Endothelial cell of umbilical vein (primary cell): ENCODE results near the gene KIF6. TPM values are rescaled to one million over a fixed set of nuclear protein-coding genes. Genes with fewer than 3 reads are reported as not detected.

Experiments used
- BruUV-seq: library from RNA; stranded (reverse); fragments of 400-500 nt; replicated peaks from 2 replicates; lab custom pipeline; 2021; lab: Mats Ljungman, UMichigan
- CTCF ChIA-PET: fragments of 300-600, 350-600 bp; sonication (Branson Sonifier 250); formaldehyde crosslinking; loops from one replicate; lab custom pipeline; 2021; ENCODE audit warnings: antibody characterized with exemption, inconsistent platforms; lab: Charles Lee
- POLR2A ChIA-PET: fragments of 300-600, 350-600 bp; sonication (Branson Sonifier 250); formaldehyde crosslinking; loops from one replicate; lab custom pipeline; 2021; ENCODE audit warnings: antibody characterized with exemption, inconsistent platforms; lab: Charles Lee
- DNase-seq: peaks from one replicate; pipeline ENCODE4 v3.0.0-alpha.2; 2011; ENCODE audit warnings: low read depth, low spot score
- FAIRE-seq: peaks from 2 replicates; lab custom pipeline; 2011; peaks lifted over from hg19 to GRCh38; lab: Jason Lieb, UNC
- H2AFZ ChIP-seq: 2 replicates; pipeline ENCODE4 v1.6.0; 2012; ENCODE audit warnings: low read depth, low read length, control low read depth, inconsistent platforms
- H3K27ac ChIP-seq: 2 replicates; pipeline ENCODE4 v1.5.1; 2011; ENCODE audit warnings: low read depth, mild to moderate bottlenecking, control low read depth, low read length, moderate library complexity; ENCODE audit not compliant: insufficient read depth
- H3K27me3 ChIP-seq, 2 experiments: 2 replicates each; pipeline versions ENCODE4 v1.6.0 to v1.6.1; 2011; ENCODE audit warnings: low read length in 2 of 2, mixed read lengths in 1 of 2; ENCODE audit not compliant: control insufficient read depth in 2 of 2, insufficient read depth in 2 of 2
- H3K36me3 ChIP-seq, 2 experiments: 2 replicates in 1 of 2; 3 replicates in 1 of 2; pipeline ENCODE4 v1.5.1; 2011; ENCODE audit warnings: low read length in 2 of 2, mild to moderate bottlenecking in 1 of 2, moderate library complexity in 1 of 2; ENCODE audit not compliant: control insufficient read depth in 2 of 2, insufficient read depth in 2 of 2; ENCODE audit errors: extremely low read depth in 1 of 2
- H3K4me1 ChIP-seq: 3 replicates; pipeline ENCODE4 v1.5.1; 2011; ENCODE audit warnings: mild to moderate bottlenecking, low read length; ENCODE audit not compliant: control insufficient read depth, insufficient read depth; ENCODE audit errors: extremely low read depth
- H3K4me2 ChIP-seq: 2 replicates; pipeline ENCODE4 v1.6.1; 2011; ENCODE audit warnings: low read length, control low read depth, mixed read lengths; ENCODE audit not compliant: insufficient read depth
- H3K4me3 ChIP-seq, 3 experiments: fragments of 200-600 bp in 1 of 3; sonication (generic), shearing (Covaris generic) in 1 of 3; replicated peaks in 1 of 3; 2 replicates each; pipeline ENCODE4 v1.5.1; 2011 to 2016; ENCODE audit warnings: control low read depth in 3 of 3, low read length in 3 of 3, mild to moderate bottlenecking in 2 of 3, inconsistent platforms in 1 of 3, low read depth in 1 of 3, moderate library complexity in 1 of 3; ENCODE audit not compliant: insufficient read depth in 1 of 3
- H3K79me2 ChIP-seq: 2 replicates; pipeline ENCODE4 v1.6.0; 2012; ENCODE audit warnings: low read length, inconsistent platforms; ENCODE audit not compliant: control insufficient read depth, insufficient read depth
- H3K9ac ChIP-seq: replicated peaks from 2 replicates; pipeline ENCODE3; 2011; ENCODE audit warnings: low read length, control low read depth; ENCODE audit not compliant: insufficient read depth; ENCODE audit errors: extremely low read depth
- H3K9me1 ChIP-seq: replicated peaks from 3 replicates; pipeline ENCODE4 v1.6.0; 2011; ENCODE audit warnings: mild to moderate bottlenecking, low read length; ENCODE audit not compliant: control insufficient read depth, insufficient read depth; ENCODE audit errors: extremely low read depth
- H3K9me3 ChIP-seq: replicated peaks from 2 replicates; pipeline ENCODE4 v1.5.1; 2012; ENCODE audit warnings: low read length, inconsistent platforms; ENCODE audit not compliant: control insufficient read depth, insufficient read depth
- H4K20me1 ChIP-seq: replicated peaks from 2 replicates; pipeline ENCODE3; 2011; ENCODE audit warnings: mild to moderate bottlenecking, low read length; ENCODE audit not compliant: control insufficient read depth, insufficient read depth; ENCODE audit errors: extremely low read depth
- CTCF ChIP-seq, 2 donors: IDR thresholded peaks; 1 replicate in 1 of 2; 2 replicates in 1 of 2; pipeline ENCODE4 v1.5.1; 2011; ENCODE audit warnings: low read length in 2 of 2, mild to moderate bottlenecking in 2 of 2, moderate library complexity in 2 of 2, control low read depth in 1 of 2, inconsistent platforms in 1 of 2, low read depth in 1 of 2; ENCODE audit not compliant: insufficient read depth in 1 of 2; ENCODE audit errors: extremely low read depth in 1 of 2
- EZH2 ChIP-seq: IDR thresholded peaks from 2 replicates; pipeline ENCODE4 v1.6.1; 2012; ENCODE audit warnings: borderline replicate concordance, low read depth, mild to moderate bottlenecking, moderate library complexity, low read length, inconsistent platforms; ENCODE audit not compliant: severe bottlenecking
- FOS ChIP-seq: IDR thresholded peaks from 2 replicates; pipeline ENCODE4 v1.6.1; 2011; ENCODE audit warnings: mild to moderate bottlenecking, low read length, moderate library complexity, borderline replicate concordance; ENCODE audit not compliant: insufficient read depth
- GATA2 ChIP-seq: IDR thresholded peaks from 2 replicates; pipeline ENCODE4 v1.7.0; 2011; ENCODE audit warnings: low read depth, mild to moderate bottlenecking, moderate library complexity, mixed read lengths, low read length; ENCODE audit not compliant: insufficient read length, insufficient read depth
- JUN ChIP-seq: IDR thresholded peaks from 2 replicates; pipeline ENCODE4 v1.6.1; 2011; ENCODE audit warnings: borderline replicate concordance, low read depth; ENCODE audit not compliant: insufficient read length, insufficient read depth
- MAX ChIP-seq: IDR thresholded peaks from 2 replicates; pipeline ENCODE4 v1.6.1; 2011; ENCODE audit not compliant: insufficient read depth, insufficient read length
- MYC ChIP-seq: IDR thresholded peaks from one replicate; pipeline ENCODE4 v1.6.1; 2011; ENCODE audit warnings: mild to moderate bottlenecking, low read depth, low read length
- POLR2A ChIP-seq: IDR thresholded peaks from 2 replicates; pipeline ENCODE4 v1.6.1; 2012; ENCODE audit warnings: low read depth, mild to moderate bottlenecking, control low read depth, low read length
- POLR2AphosphoS5 ChIP-seq: IDR thresholded peaks from 2 replicates; pipeline ENCODE4 v1.6.1; 2012; ENCODE audit warnings: low read depth, mild to moderate bottlenecking, control low read depth, low read length, moderate library complexity; ENCODE audit not compliant: insufficient read depth
- dilution Hi-C: fragments of 300-500 bp; cut with MboI; formaldehyde crosslinking; loops from one replicate; pipeline ENCODE4 v1.15.0; 2019; ENCODE audit warnings: low sequenced_read_pairs; ENCODE audit not compliant: extremely low pct_ligation_motif_present
- intact Hi-C: fragments of 100-400 bp; cut with micrococcal nuclease; formaldehyde crosslinking; loops from one replicate; pipeline ENCODE4 v1.10.0; 2022
- polyA plus RNA-seq, 4 experiments: library from polyadenylated mRNA; depleted of rRNA in 3 of 4; stranded (reverse) in 3 of 4; unstranded in 1 of 4; fragments of >200 nt; gene quantifications; 2 replicates each; pipeline versions ENCODE4 v1.2.1 to v1.2.3, GENCODE V29; 2011 to 2012; ENCODE audit warnings: missing spikeins in 1 of 4
- total RNA-seq: library from RNA; stranded (reverse); gene quantifications from 2 replicates; pipeline ENCODE4 v1.2.3, GENCODE V29; 2021

The KIF6 gene
- total and polyA plus RNA-seq, 2 donors (not counting 3 experiments of a cell fraction or from before 2014, with no cell fraction given) = not detected

GRCh38 chr6:39446909-39447308 is 278.3 kb downstream of the KIF6 start:
- Histone ChIP-seq H3K27me3 (no peaks in the 10 kb centered on the region), H3K4me1 (no peaks in the 10 kb centered on the region), H3K9ac (no peak overlapping the region), H3K27ac (no peak overlapping the region), H3K9me3 (no peaks in the 10 kb centered on the region), H3K4me3 (no peak overlapping the region), H3K79me2 (no peaks in the 10 kb centered on the region), H2AFZ (no peak overlapping the region), H3K36me3 (no peaks in the 10 kb centered on the region), H3K9me1 (no peaks in the 10 kb centered on the region), H3K4me2 (no peak overlapping the region), H4K20me1 (no peaks in the 10 kb centered on the region)
- dilution Hi-C loops = no loop called here
- ChIA-PET POLR2A (no interaction called here), CTCF (no interaction called here)
- no peak for TF ChIP-seq CTCF (IDR thresholded peaks at IDR 0.05; ENCODE audit: extremely low read depth in 1 of 2, insufficient read depth in 1 of 2, low read depth in 1 of 2, low read length in 2 of 2)
- no peak for TF ChIP-seq MAX
- TF ChIP-seq JUN = no peak
- no peak for TF ChIP-seq FOS
- no peak for TF ChIP-seq POLR2A
- no peak for TF ChIP-seq POLR2AphosphoS5
- no peak for TF ChIP-seq MYC
- no peak for TF ChIP-seq GATA2
- no peak for TF ChIP-seq EZH2
- FAIRE-seq = no peak
- no peak for DNase-seq
- intact Hi-C loops = no loop called here
- no TSS peak for BruUV-seq
